GM23248 (cell line): Measurements from ENCODE around the gene KIFC3. TPM values are rescaled to one million over a fixed set of nuclear protein-coding genes. Genes with fewer than 3 reads are reported as not detected.
A peak's percentile ranks its signal among the peaks of the same experiment; 100 is the strongest.
"Not testable (repeated sequence)": the region's sequence is repeated elsewhere in the genome, so short reads cannot be mapped to it uniquely, and the experiment has no call there.

Source experiments
- DNase-seq: peaks from one replicate; pipeline ENCODE4 v3.0.0-alpha.2; 2015
- H2AFZ ChIP-seq: fragments of 200-600 bp; sonication (generic); 2 replicates; pipeline ENCODE4 v1.6.1; 2016; ENCODE audit warnings: antibody characterized with exemption
- H3F3A ChIP-seq: fragments of 200-600 bp; sonication (generic); 2 replicates; pipeline ENCODE4 v1.6.1; 2016; ENCODE audit warnings: mild to moderate bottlenecking, antibody characterized with exemption, mixed run types; ENCODE audit not compliant: insufficient read depth
- H3K27ac ChIP-seq: fragments of 200-600 bp; sonication (generic); 2 replicates; pipeline ENCODE4 v1.5.1; 2016; ENCODE audit warnings: mild to moderate bottlenecking
- H3K27me3 ChIP-seq: fragments of 200-600 bp; sonication (generic); replicated peaks from 2 replicates; pipeline ENCODE4 v1.6.1; 2016; ENCODE audit warnings: mild to moderate bottlenecking; ENCODE audit not compliant: insufficient read depth
- H3K36me3 ChIP-seq: fragments of 200-600 bp; sonication (generic); 2 replicates; pipeline ENCODE4 v1.6.1; 2016; ENCODE audit warnings: low read depth, mild to moderate bottlenecking
- H3K4me1 ChIP-seq: fragments of 200-600 bp; sonication (generic); 2 replicates; pipeline ENCODE4 v1.6.1; 2016; ENCODE audit warnings: mild to moderate bottlenecking; ENCODE audit not compliant: insufficient read depth
- H3K4me2 ChIP-seq: fragments of 200-600 bp; sonication (generic); one replicate; pipeline ENCODE4 v1.6.1; 2016; ENCODE audit warnings: mild to moderate bottlenecking; ENCODE audit not compliant: unreplicated experiment
- H3K4me3 ChIP-seq: fragments of 200-600 bp; sonication (generic); 2 replicates; pipeline ENCODE4 v1.5.1; 2016; ENCODE audit warnings: mild to moderate bottlenecking
- H3K79me2 ChIP-seq: fragments of 200-600 bp; sonication (generic); 2 replicates; pipeline ENCODE4 v1.6.1; 2016; ENCODE audit warnings: mild to moderate bottlenecking; ENCODE audit not compliant: insufficient read depth
- H3K9ac ChIP-seq: fragments of 200-600 bp; sonication (generic); 2 replicates; pipeline ENCODE4 v1.6.1; 2016; ENCODE audit warnings: mild to moderate bottlenecking
- H3K9me2 ChIP-seq: fragments of 200-600 bp; sonication (generic); 2 replicates; pipeline ENCODE4 v1.6.1; 2016; ENCODE audit warnings: mixed run types, mild to moderate bottlenecking, moderate library complexity; ENCODE audit not compliant: insufficient read depth
- H3K9me3 ChIP-seq: fragments of 200-600 bp; sonication (generic); one replicate; pipeline ENCODE4 v1.6.1; 2017; ENCODE audit warnings: low read depth
- H4K20me1 ChIP-seq: fragments of 200-600 bp; sonication (generic); 2 replicates; pipeline ENCODE4 v1.6.0; 2016; ENCODE audit not compliant: insufficient read depth
- EZH2 ChIP-seq: fragments of 200-600 bp; sonication (generic); IDR thresholded peaks from 2 replicates; pipeline ENCODE4 v1.6.1; 2018; ENCODE audit warnings: antibody characterized with exemption, mild to moderate bottlenecking; ENCODE audit not compliant: insufficient read depth, poor library complexity, severe bottlenecking
- EZH2phosphoT487 ChIP-seq: fragments of 200-600 bp; sonication (generic); IDR thresholded peaks from 2 replicates; pipeline ENCODE4 v1.6.1; 2018; ENCODE audit warnings: antibody characterized with exemption, moderate library complexity, mild to moderate bottlenecking, low read depth; ENCODE audit not compliant: insufficient read depth
- WGBS, 2 experiments: methylation state at CpG; one replicate each; pipeline ENCODE4 v1.1.6; 2015 to 2017; ENCODE audit warnings: low lambda C conversion rate in 2 of 2, low coverage in 1 of 2; ENCODE audit errors: missing lambda C conversion rate in 2 of 2; 5-methylcytosine and 5-hydroxymethylcytosine counted together
- in situ Hi-C: fragments of 300-500 bp; cut with MboI; formaldehyde crosslinking; loops from 2 replicates; pipeline ENCODE4 v1.15.0; 2020
- polyA plus RNA-seq: library from polyadenylated mRNA; unstranded; fragments of >200 nt; fragmentation: Nextera tagmentation; extraction: Ambion mirVana; gene quantifications from 2 replicates; pipeline ENCODE4 v1.2.1, GENCODE V29; 2016
- total RNA-seq: library from RNA; depleted of rRNA; stranded (reverse); fragments of >200 nt; shearing (Covaris generic); gene quantifications from 2 replicates; pipeline ENCODE4 v1.2.3, GENCODE V29; 2014; rRNA removed

The KIFC3 gene
- total RNA-seq: 50.0 and 65.3 TPM in 2 replicates
- polyA plus RNA-seq: 27.0 and 28.4 TPM in 2 replicates

GRCh38 chr16:57802341-57803133, at the start of gene KIFC3:
TSS of gene KIFC3 (minus strand) at chr16:57802491. CDS start at chr16:57798243, 4,248 bp downstream.
- Histone ChIP-seq H3K79me2 (peaks cover 38% of the 10 kb centered on the region), H3K4me3 (peak within 1 kb of the TSS; percentile 85), H3K4me1 (peaks cover 34% of the 10 kb centered on the region), H3K36me3 (no peaks in the 10 kb centered on the region), H3K27ac (peak within 1 kb of the TSS; percentile 74), H3K9me3 (no peaks in the 10 kb centered on the region), H3K27me3 (no peaks in the 10 kb centered on the region), H4K20me1 (no peaks in the 10 kb centered on the region), H3K4me2 (peak within 1 kb of the TSS; percentile 81), H3K9me2 (no peaks in the 10 kb centered on the region), H3F3A (peaks cover 21% of the 10 kb centered on the region; the same call in 1 of the 2 replicates), H2AFZ (peak within 1 kb of the TSS; percentile 70), H3K9ac (peak within 1 kb of the TSS; percentile 89)
- WGBS, 2 experiments: 20 to 26% methylated on average over 50 to 68 of the region's 78 CpGs
- no peak for TF ChIP-seq EZH2phosphoT487
- TF ChIP-seq EZH2: no peak
- in situ Hi-C loops: no loop called here
- peak; percentile 92 for DNase-seq

- Histone ChIP-seq H3K4me3 (no peak overlapping the region), H2AFZ (no peak overlapping the region), H3K9me2 (no peaks in the 10 kb centered on the region), H4K20me1 (no peaks in the 10 kb centered on the region), H3K9ac (no peak overlapping the region), H3K4me2 (no peak overlapping the region), H3K4me1 (no peaks in the 10 kb centered on the region), H3K27ac (no peak overlapping the region), H3K9me3 (no peaks in the 10 kb centered on the region), H3F3A (no peaks in the 10 kb centered on the region), H3K79me2 (no peaks in the 10 kb centered on the region), H3K27me3 (no peaks in the 10 kb centered on the region; the same call in none of the 2 replicates), H3K36me3 (no peaks in the 10 kb centered on the region)
- 66 to 74% methylated on average over 5 of the region's 5 CpGs for WGBS, 2 experiments
- no peak for DNase-seq
- TF ChIP-seq EZH2 (no peak), EZH2phosphoT487 (no peak)
- in situ Hi-C loops: no loop called here
Observed at GRCh38 chr16:57848181-57848580, 45.9 kb upstream of the KIFC3 start.

- H3K4me2 ChIP-seq, H3K9me3 ChIP-seq, H3K27ac ChIP-seq, H4K20me1 ChIP-seq, H3K9ac ChIP-seq, H3K4me1 ChIP-seq, H3K79me2 ChIP-seq, H3K4me3 ChIP-seq, H3K36me3 ChIP-seq, H3F3A ChIP-seq, in situ Hi-C loops, H3K27me3 ChIP-seq, DNase-seq, H2AFZ ChIP-seq, H3K9me2 ChIP-seq: not testable (repeated sequence)
- WGBS, 2 experiments: 63 to 69% methylated on average over 5 to 6 of the region's 6 CpGs
Observed at GRCh38 chr16:57846931-57847330, 44.6 kb upstream of the KIFC3 start.

GRCh38 chr16:57846078-57846697, 43.9 kb upstream of the KIFC3 start:
- in situ Hi-C loops: no loop called here
- no peak for TF ChIP-seq EZH2phosphoT487
- TF ChIP-seq EZH2: no peak
- Histone ChIP-seq H3K9ac (no peak overlapping the region), H4K20me1 (no peaks in the 10 kb centered on the region), H2AFZ (no peak overlapping the region), H3K9me3 (no peaks in the 10 kb centered on the region), H3K79me2 (no peaks in the 10 kb centered on the region), H3F3A (no peaks in the 10 kb centered on the region), H3K9me2 (no peaks in the 10 kb centered on the region), H3K4me2 (no peak overlapping the region), H3K4me1 (no peaks in the 10 kb centered on the region), H3K27me3 (no peaks in the 10 kb centered on the region; the same call in none of the 2 replicates), H3K4me3 (no peak overlapping the region), H3K36me3 (no peaks in the 10 kb centered on the region), H3K27ac (no peak overlapping the region)
- 68 to 70% methylated on average over 9 of the region's 9 CpGs for WGBS, 2 experiments
- DNase-seq: no peak
